LHCN-M2 (cell line): ENCODE measurements around the gene TRIM40. TPM values are rescaled to one million over a fixed set of nuclear protein-coding genes. Genes with fewer than 3 reads are reported as not detected.

Experiments used
- DNase-seq: peaks from one replicate; pipeline ENCODE4 v3.0.0-alpha.2; 2012; ENCODE audit warnings: low read depth
- total RNA-seq: library from RNA; depleted of rRNA; stranded (reverse); fragments of >200 nt; gene quantifications from 2 replicates; pipeline ENCODE4 v1.2.3, GENCODE V29; 2014

Gene TRIM40
- total RNA-seq, 1 experiment from 2014 or later: not detected

DNA sequence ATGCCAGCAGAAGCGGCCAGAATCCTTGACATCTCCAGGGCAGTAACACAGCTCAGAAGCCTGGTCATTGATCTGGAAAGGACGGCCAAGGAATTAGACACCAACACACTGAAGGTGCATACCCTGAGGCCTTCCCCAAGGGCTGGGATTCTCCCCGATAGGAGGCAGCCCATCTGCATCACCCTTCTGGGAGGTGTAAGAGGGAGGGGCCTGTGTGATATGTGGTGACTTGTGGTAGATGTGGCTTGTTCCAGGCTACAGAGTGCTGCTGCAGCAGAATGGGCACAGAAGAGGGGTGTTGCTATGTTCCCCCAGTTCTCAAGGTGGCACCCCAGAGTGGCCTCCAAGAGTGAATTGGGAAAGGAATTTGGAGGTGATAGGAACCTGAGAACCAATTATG lies 11.2 kb downstream of the TRIM40 start:
- DNase-seq: no peak

DNA sequence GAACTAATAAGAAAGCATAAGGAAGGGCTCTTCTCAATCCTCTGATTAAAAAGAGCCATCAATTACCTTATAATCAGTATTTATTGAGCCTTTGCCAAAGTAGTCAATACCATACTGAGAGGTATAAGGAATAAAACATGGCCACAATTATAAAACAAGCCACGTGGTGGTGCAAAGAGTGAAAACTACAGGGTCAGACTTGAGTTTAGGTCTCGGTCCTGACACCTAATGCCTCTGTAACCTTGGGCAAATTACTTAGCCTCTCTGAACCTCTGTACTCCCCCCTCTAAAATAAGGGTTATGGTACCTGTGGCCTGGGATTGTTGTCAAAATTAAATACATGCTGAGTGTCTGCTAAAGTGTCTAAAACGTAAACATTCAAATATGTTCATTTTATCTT lies 13.3 kb downstream of the TRIM40 start:
- no peak for DNase-seq

DNA sequence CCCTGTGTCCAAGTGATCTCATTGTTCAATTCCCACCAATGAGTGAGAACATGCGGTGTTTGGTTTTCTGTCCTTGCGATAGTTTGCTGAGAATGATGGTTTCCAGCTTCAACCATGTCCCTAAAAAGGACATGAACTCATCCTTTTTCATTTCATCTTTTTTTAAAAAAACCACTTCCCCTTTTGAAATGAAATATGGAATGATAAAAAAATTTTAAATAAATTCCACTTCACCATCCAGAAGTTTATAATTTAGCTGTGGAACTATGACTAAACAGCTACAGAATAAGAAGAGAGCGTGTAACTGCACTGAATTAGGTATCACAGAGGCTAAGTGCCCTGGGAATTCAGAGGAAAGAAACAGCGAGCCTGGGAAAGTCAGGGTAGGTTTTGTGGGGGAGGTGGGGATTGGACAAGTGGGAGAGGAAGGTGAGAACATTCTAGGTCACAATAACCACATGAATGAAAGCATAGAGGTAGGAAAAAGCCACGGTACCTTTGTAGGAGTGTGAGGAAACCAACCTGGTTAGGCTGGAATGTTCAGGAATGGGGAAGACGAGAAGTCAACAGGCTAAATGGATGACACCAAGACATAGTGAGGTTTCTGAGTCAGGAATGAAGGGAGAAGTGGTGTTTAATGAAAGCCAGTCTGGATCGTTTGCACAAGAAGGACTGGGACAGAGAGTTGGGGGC lies 14.1 kb downstream of the TRIM40 start:
- DNase-seq: no peak

DNA sequence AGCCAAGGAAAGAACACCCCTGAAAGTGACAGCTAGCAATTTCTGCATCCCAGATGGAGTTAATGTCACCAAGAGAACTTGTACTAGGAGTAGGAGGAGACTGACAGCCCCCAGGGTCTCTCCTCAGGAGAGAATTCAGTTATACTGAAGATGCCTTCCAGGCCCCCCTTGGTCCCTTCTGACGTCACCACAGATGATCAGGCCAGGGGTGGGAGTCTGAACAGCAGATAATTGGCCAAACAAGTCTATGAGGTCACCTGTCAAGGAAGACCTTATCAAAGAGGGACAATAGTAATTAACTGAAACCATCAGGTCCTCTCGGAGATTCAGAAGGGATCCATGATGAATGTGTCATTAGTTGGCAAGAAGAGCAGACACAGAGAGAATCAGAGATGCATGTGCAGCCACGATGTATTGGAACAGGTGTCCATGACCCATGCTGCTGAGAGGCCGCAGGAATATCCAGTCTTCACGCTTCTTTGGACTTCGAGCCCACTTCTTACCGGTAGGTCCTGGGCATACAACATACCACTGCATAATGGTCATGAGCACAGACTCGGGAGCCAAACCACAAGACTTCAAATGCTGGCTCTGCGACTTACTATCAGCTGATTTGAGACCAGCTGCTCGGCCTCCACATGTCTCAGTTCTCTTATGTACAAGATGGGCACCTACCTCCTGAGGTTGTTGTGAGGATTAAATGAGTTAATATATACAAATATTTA lies 14.9 kb downstream of the TRIM40 start:
- peak; percentile 85 for DNase-seq

DNA sequence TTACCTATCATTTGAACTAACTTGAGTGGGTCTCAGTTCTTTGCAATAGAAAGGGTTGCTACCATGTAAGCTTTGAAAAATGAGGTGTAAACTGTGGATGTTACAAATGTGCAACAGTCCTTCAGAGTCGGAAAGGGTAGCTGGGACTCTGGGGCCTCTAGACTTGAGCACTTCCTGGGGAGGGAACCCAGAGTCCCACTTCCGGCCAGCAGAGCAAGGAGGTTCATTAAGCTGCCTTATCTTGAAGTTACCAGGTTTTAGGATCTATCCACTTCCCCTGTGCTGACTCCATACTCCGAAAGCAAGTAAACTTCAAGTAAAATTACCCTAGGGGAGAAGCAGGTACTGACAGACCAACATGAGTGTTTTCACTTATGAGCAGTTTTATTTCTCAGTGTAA lies 15.6 kb downstream of the TRIM40 start:
- no peak for DNase-seq

DNA sequence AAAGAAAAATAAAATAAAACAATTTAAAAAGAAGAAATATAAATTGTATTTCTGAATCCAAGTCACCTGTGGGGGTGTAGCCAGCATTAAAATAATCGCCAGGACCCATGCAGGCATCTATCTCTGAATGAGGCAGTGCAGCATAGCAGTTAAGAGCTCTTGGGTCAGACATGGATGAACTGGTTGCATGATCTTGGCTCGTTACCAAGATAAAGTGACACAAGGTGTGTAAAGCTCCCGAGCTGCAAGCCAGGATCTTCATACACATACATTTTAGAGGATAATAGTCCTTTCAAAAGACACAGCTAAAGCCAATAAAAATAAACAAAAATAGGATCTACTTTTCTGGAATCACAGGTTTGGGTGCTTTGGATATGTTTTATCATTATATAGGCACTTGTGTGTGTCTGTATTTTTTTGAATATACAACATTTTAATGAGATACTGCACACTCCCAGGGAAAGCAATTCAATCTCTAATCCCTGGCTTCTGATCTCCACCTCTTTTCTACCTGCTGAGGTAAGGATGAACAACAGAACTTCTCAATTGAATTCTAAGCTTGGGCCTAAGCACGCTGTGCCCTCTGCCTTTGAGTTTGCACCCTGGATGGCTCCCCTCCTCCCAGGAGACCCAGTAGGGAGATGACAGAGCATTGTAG lies 16.2 kb downstream of the TRIM40 start:
- no peak for DNase-seq

DNA sequence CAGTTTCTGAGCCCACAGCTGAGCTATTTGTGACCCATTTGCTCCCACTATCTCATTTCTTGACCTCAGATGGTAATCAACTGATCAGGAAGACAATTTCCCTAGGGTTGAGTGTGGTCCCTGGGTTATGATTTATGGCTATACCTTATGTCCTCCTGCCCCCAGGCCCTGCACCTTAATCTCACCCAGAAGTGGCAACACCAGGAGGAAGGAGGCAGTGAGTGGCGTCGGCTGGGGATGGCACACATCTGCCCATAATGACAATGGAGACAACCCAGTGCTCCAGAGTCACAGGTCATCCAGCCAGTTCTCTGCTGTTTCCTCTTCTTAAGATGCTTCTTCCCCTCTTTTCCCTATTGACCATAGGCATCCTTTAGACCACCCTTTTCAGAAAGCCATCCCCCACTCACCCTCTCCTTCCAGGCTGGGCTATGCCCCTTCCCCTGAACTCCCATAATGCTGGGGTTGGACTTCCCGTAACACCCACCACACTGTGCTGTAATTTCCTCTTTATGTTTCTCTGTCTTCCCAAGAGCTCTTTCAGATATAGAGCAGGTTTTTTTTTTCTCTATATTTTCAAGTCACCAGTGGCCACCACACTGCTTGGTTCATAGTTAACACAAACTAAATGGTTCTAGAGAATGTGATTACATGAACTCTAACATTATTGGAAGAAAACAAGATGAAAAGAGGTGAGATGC lies 17.1 kb downstream of the TRIM40 start:
- no peak for DNase-seq

DNA sequence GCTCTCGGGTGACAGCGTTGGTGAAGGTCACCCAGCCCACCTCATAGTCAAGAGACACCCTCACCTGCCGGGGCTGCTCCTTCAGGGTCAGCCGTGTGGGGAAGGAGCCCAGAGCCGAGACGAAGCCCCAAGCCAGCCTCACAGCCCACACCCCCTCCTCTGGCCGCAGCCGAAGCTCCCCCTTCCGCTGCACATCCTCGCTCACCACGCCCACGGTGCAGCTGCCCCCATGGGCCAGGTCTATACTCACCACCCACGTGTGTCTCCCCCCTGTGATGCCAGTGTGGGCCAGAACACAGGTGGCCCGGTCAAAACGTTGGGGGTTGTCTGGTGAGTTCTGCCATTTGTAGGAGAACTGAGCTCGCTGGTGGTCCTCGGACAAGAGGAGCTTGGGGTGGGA lies 18.1 kb downstream of the TRIM40 start:
- DNase-seq: no peak

DNA sequence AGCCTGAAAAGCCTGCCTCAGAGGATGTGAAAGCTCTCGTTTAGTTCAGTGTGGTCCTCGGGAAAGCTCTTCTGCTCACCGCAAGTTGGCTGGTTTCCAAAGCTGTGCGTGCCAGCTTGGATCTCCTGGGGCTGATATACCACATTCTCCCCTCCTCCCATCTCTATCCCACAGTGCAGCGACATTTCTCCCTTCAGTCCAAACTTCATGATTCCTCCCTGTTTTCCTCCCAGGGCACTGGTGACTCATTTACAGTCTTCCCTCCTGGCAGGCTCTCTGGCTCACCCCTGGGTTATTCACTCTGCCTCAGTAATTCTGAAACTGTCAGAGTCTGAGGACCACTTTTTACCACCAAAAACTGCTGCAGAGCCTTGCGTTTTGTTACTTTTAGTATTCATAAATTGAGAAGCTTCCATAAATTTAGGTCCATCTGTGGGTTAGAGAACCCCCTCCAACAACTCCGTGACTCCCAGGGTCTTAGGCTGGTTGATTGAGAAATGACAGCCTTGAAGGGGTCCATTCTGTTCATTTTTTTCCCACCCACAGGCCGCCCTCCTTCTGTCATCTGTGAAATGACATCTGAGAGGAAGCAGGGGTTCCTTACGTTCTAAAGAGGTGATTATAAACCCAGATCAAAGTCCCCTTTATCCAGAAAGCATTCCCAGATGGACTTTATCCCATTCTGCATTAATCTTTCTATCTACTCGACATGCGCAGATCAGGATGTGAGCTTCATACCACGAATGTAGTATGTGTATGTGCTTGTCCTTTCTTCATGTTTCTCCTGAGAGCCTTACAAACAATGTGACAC lies 19.0 kb downstream of the TRIM40 start:
- peak; percentile 81 for DNase-seq

DNA sequence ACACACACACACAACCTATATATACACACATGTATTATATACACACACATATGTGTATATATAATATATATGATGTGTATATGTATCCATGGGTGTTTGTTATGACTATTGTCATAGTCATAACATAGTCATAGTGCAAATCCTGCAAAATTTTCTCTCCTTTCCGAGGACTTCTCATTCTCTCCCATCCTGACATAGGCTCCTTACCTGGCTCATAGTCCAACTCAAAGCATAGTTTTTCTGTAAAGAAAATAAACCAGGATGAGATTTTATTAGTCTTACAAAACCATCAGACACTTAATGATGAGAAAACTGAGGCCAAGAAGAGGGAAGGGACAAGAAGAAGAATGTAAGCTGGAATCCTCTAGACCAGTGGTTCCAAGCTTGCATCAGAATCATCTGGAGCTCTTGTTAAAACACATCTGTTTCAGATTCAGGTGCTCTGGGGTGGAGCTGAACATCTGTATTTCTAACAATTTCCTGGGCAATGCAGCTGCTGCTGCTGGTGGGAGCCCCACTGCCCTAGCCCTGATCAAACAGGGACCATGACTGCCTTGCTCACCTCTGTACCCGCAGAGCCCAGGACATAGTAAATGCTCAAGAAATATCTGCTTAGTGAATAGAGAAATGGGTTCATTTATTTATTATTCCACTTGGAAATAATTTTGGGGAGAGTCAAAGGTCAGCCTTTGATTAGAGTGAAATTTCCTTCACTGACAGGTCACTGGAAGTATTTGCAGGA lies 19.8 kb downstream of the TRIM40 start:
- no peak for DNase-seq

DNA sequence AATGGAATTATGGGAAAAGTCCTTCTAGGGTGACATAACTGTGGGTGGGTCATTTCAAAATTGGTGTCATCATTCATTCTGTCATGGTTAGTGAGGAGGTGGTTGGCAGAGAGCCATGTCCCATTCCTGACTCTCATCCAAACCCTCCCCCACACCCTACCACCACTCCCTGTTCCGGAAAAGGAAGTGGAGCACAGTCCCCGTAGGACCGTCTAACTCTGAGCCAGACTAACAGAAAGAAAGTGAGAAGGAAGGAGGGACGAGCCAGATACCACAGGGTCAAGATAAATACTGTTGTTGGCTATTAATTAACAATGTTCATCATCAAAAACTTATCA lies 20.3 kb downstream of the TRIM40 start:
- DNase-seq: peak; percentile 42

DNA sequence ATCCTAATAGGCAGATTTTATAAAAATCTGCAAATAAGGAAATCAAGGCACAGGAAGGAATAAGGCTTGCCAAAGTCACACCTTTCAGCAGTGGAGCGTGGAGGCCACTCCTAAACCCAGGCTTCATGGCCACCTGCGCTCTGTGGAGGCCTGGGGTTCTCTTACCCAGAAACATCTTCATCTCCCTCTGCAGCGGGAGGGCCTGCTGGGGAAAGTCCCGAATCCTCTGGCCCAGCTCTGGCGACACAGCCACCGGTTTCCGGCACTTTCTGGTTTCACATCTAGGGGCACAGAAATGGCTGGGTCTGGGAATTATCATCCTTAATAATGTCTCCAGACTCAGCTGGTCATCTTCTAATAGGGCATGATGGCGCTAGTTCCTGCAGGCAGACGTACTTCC lies 20.8 kb downstream of the TRIM40 start:
- no peak for DNase-seq

DNA sequence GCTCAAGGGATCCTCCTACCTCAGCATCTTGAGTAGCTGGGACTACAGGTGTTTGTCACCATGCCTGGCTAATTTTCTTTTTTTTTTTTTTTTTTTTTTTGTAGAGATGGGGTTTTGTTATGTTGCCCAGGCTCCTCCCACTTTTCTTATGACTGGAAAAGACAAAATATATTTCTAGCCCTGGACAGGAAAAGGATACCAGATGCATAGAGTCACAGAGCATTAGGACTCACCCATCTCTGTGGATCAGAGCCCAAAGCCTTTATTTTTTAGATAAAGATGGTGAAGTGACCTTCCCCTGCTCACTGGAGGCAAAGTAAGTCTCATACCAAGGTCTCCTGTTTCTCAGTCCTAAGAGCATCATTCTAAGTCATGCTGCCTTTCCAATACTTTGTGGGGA lies 21.6 kb downstream of the TRIM40 start:
- DNase-seq: no peak

DNA sequence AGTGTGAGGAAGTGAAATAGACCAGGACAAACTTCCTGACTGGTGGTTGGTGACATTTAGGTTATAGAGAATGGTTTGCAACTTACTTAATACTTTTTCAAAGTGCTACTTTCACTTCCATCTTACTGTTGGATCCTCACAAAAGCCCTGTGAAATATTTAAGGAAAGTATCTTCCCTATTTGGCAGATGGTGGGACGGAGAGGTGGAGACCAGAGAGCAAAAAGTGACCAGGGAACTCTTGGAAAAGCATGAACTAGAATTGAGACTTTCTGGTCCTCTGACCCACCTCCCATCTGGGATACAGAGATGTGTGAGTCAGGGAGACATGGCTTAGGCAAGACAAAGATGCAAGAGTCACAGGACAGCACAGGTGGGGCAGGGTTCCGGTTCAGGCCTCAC lies 22.1 kb downstream of the TRIM40 start:
- no peak for DNase-seq

DNA sequence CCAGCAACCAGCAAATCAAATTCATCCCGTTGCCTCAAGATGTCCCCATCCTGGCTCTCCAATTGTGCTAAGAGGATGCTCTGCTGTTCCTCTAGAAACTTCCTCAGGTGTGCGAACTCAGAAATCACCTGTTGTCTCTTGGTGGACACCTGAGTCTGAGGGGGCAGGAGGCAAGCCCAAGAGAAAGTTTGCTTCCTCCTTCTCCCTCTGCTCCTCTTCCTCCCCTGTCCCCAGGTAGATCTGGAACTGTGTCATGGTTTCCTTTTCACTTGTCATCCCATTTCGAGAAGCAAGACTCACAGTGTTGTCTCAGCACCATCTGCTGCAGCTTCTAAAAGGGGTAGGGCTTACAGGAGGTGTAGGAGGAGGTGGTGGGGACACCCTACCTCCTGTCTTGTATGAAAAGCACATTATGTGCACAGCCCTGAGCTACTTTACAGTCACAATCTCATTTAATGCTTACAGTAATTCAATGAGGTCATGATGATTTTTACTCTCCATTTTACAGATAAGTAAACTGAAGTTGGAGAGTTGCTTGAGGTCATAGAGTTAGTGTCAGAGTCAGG lies 22.6 kb downstream of the TRIM40 start:
- no peak for DNase-seq

DNA sequence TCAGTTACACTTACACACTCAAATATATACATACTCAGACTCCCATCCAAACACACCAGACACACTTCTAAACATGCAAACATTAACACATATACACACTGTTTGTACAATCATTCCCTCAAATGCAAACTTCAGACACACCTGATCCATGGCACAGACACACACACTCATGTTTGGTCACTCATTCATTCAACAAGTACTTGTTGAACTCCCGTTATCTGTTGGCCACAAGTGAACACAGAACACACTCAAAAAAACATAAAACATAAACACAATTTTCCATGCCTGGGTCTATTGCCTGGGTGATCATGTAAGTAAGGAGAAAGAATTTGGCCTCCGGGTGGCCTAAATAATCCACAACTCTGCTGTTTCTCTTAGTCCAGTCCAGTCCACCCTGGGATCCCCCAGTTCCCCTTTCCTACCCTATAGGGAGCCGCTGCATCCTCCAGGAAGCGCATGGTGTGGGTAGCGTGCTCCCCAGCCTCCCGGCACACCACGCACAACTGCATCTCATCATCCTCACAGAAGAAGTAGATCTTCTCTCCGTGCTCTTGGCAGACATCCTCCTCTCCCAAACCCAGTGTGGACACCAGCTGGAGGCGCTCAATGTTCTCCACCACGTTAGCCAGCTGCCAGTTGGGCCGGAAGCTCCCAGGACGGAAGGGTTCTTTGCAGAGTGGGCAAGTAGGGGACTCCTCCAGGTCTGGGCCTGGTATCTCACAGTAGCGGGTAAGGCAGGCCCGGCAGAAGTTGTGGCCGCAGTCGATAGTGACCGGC lies 24.3 kb downstream of the TRIM40 start:
- no peak for DNase-seq

DNA sequence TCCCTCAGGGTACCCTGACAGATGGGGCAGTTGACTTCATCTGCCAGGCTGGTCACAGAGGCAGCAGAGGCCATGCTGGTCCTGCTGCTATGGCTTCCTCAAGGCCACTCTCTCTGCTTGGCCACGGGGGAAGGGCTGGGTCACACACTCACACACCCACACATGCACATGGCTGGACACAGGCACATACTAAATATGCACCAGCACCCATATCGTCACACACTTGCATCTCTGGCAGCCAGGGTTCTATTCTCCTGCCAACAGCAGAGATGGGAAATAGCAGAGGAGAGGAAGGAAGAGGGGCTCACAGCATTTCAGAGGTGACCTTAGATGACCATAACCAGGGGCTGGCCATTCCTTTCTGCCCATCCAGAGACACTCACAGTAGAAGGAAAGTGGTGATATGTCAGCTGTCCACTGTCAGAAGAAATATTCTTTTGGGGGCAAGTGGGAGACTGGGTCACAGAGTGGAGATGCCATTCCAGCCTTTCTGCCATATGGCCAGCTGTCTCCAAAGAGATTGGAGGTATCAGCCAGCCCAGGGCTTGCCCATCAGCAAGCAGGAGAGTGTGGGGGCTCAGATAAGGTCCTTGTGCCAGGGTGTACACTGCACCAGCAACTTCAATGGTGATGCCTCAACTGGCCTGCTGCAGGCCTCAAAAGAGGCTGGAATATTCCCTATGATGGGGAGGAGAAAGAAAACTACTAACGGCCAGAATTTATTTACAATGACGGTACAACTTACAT lies 25.0 kb downstream of the TRIM40 start, which contains the start of gene TRIM10:
Gene TRIM10, minus strand, starts transcription at position 427 of the 747 bp plus-strand sequence. Its CDS starts 353 bp downstream, at position 74.
- DNase-seq: no peak

DNA sequence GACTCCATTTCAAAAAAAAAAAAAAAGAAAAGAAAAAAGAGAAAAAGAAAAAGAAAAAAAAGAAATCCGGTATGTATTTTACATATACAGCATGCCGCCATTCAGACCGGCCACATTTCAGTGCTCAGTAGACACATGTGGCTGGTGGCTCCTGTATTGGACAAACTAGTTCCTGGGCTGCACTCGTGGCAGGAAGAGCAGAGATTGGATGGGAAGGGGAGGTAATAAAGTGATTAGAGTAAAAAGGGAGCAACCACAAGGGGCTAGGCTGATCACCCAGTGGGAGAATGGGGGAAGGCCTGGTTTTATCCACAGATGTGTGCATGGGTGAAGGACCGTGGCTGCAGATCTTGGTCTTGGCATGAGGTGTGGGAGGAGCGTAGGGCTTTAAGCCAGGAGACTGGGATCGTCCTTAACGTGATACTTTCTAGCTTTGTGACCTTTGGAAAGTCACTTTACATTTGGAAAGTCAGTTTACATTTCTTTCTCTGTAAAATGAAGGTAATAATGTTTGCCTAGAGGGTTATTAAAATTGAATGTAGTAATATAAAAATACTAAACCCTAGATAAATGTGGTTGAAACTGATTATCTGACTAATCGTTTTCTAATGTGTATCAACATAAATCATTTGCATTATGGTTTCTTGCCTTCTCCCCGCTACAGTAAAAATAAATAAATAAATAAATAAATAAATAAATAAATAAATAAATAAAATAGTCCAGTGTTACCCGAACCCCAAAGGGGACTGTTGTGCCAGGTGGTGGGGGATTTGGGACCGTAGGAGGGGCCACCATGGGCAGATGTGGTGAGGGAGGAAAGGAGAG lies 26.5 kb downstream of the TRIM40 start:
- DNase-seq: no peak
